CD4-positive, CD25-positive, alpha-beta regulatory T cell (primary cell): ENCODE data around the gene NARS2. TPM values are rescaled to one million over a fixed set of nuclear protein-coding genes. Genes with fewer than 3 reads are reported as not detected.
A peak's percentile ranks its signal among the peaks of the same experiment; 100 is the strongest.

Experiments used
- ATAC-seq, 2 donors: fragments of 150-1000 bp; cut with Tn5 transposase; one replicate each; pipeline ENCODE4 v1.10.0; 2021; ENCODE audit warnings: low read depth in 2 of 2, moderate number of reproducible peaks in 2 of 2, moderate library complexity in 1 of 2
- DNase-seq, 3 donors: peaks; one replicate each; pipeline versions ENCODE4 v3.0.0 to v3.0.0-alpha.2; 2012 to 2022; ENCODE audit warnings: mixed read lengths in 1 of 3
- H3K27ac ChIP-seq: one replicate; pipeline ENCODE4 v1.7.0; 2013; ENCODE audit warnings: mild to moderate bottlenecking, low read length; ENCODE audit not compliant: insufficient read depth, poor library complexity, severe bottlenecking
- H3K27me3 ChIP-seq: one replicate; pipeline ENCODE4 v1.7.0; 2013; ENCODE audit warnings: low read length; ENCODE audit not compliant: control insufficient read depth, insufficient read depth
- H3K36me3 ChIP-seq: one replicate; pipeline ENCODE4 v1.7.0; 2013; ENCODE audit warnings: mild to moderate bottlenecking, low read length, moderate library complexity; ENCODE audit not compliant: control insufficient read depth, insufficient read depth
- H3K4me1 ChIP-seq: 2 replicates; pipeline ENCODE4 v1.7.0; 2013; ENCODE audit warnings: mild to moderate bottlenecking, low read length; ENCODE audit not compliant: insufficient read depth, control insufficient read depth, poor library complexity, severe bottlenecking
- H3K4me3 ChIP-seq: one replicate; pipeline ENCODE4 v1.7.0; 2013; ENCODE audit warnings: low read depth, mild to moderate bottlenecking, low read length, moderate library complexity
- H3K9me3 ChIP-seq, 2 experiments: 1 replicate in 1 of 2; 2 replicates in 1 of 2; pipeline ENCODE4 v1.7.0; 2013; ENCODE audit warnings: low read length in 2 of 2, mild to moderate bottlenecking in 1 of 2, moderate library complexity in 1 of 2; ENCODE audit not compliant: control insufficient read depth in 2 of 2
- H3K27ac Mint-ChIP-seq, 3 donors: one replicate each; pipeline ENCODE4 v1.8.0; 2020 to 2022; ENCODE audit warnings: mild to moderate bottlenecking in 3 of 3, mixed read lengths in 3 of 3, moderate library complexity in 2 of 3
- H3K27me3 Mint-ChIP-seq: one replicate; pipeline ENCODE4 v1.8.0; 2022; ENCODE audit warnings: mild to moderate bottlenecking, mixed read lengths
- H3K36me3 Mint-ChIP-seq: one replicate; pipeline ENCODE4 v1.8.0; 2020; ENCODE audit warnings: mixed read lengths
- H3K4me1 Mint-ChIP-seq, 4 donors: one replicate each; pipeline ENCODE4 v1.8.0; 2020 to 2022; ENCODE audit warnings: mixed read lengths in 4 of 4, mild to moderate bottlenecking in 1 of 4
- H3K4me3 Mint-ChIP-seq, 4 donors: one replicate each; pipeline ENCODE4 v1.8.0; 2020 to 2022; ENCODE audit warnings: mild to moderate bottlenecking in 4 of 4, mixed read lengths in 4 of 4, moderate library complexity in 3 of 4
- H3K9me3 Mint-ChIP-seq, 7 donors: one replicate each; pipeline ENCODE4 v1.8.0; 2020 to 2022; ENCODE audit warnings: mixed read lengths in 7 of 7, mild to moderate bottlenecking in 3 of 7, moderate library complexity in 2 of 7
- polyA plus RNA-seq, 4 donors: library from polyadenylated mRNA; unstranded; fragments of 300-500 nt; fragmentation: Illumina TruSeq; gene quantifications; one replicate each; pipeline ENCODE4 v1.2.3, GENCODE V29; 2021
- total RNA-seq: library from RNA; stranded (reverse); gene quantifications from one replicate; pipeline ENCODE4 v1.2.3, GENCODE V29; 2022

NARS2 gene
- total and polyA plus RNA-seq, 5 donors from 2014 or later: 9.3 to 22.9 (median 11.1) TPM

- Mint-ChIP-seq H3K36me3 (peaks cover 36% of the 10 kb centered on the region), H3K4me3 (no peak overlapping the region), H3K4me1 (peaks cover 19 to 26% (median 23%) of the 10 kb centered on the region in 4 donors), H3K27me3 (no peaks in the 10 kb centered on the region), H3K27ac (peak overlapping the region in 1 of 3 donors; percentile 8), H3K9me3 (peaks cover 0 to 2% (median 0%) of the 10 kb centered on the region in 7 donors)
- H3K27ac ChIP-seq: no peak overlapping the region
- H3K27me3 ChIP-seq: no peaks in the 10 kb centered on the region
- H3K4me3 ChIP-seq: no peak overlapping the region
- DNase-seq: no peak
- H3K4me1 ChIP-seq: peaks cover 10% of the 10 kb centered on the region
- H3K36me3 ChIP-seq: peaks cover 7% of the 10 kb centered on the region
- no peaks in the 10 kb centered on the region for H3K9me3 ChIP-seq
- no peak for ATAC-seq
These were observed 34.4 kb downstream of the NARS2 start for GRCh38 chr11:78540256-78540655.

GRCh38 chr11:78539506-78539905 is 35.2 kb downstream of the NARS2 start:
- Histone ChIP-seq H3K4me1 (peaks cover 10% of the 10 kb centered on the region), H3K4me3 (no peak overlapping the region), H3K36me3 (peaks cover 7% of the 10 kb centered on the region), H3K9me3 (no peaks in the 10 kb centered on the region), H3K27me3 (no peaks in the 10 kb centered on the region), H3K27ac (no peak overlapping the region)
- H3K36me3 Mint-ChIP-seq: peaks cover 36% of the 10 kb centered on the region
- no peak for ATAC-seq
- no peak for DNase-seq
- peaks cover 19 to 30% (median 23%) of the 10 kb centered on the region in 4 donors for H3K4me1 Mint-ChIP-seq
- no peak overlapping the region for H3K4me3 Mint-ChIP-seq
- H3K27me3 Mint-ChIP-seq: no peaks in the 10 kb centered on the region
- peak overlapping the region in 1 of 3 donors; percentile 6 for H3K27ac Mint-ChIP-seq
- H3K9me3 Mint-ChIP-seq: peaks cover 0 to 2% (median 0%) of the 10 kb centered on the region in 7 donors

- DNase-seq: no peak
- H3K27me3 ChIP-seq: no peaks in the 10 kb centered on the region
- H3K27ac ChIP-seq: no peak overlapping the region
- no peak overlapping the region for H3K27ac Mint-ChIP-seq
- peaks cover 7% of the 10 kb centered on the region for H3K36me3 ChIP-seq
- ATAC-seq: no peak
- no peak overlapping the region for H3K4me3 ChIP-seq
- H3K9me3 Mint-ChIP-seq: peaks cover 0 to 2% (median 0%) of the 10 kb centered on the region in 7 donors
- no peak overlapping the region for H3K4me3 Mint-ChIP-seq
- no peaks in the 10 kb centered on the region for H3K27me3 Mint-ChIP-seq
- no peaks in the 10 kb centered on the region for H3K9me3 ChIP-seq
- peaks cover 3% of the 10 kb centered on the region for H3K4me1 ChIP-seq
- H3K4me1 Mint-ChIP-seq: peaks cover 8 to 26% (median 13%) of the 10 kb centered on the region in 4 donors
- peaks cover 32% of the 10 kb centered on the region for H3K36me3 Mint-ChIP-seq
These were observed 37.7 kb downstream of the NARS2 start for GRCh38 chr11:78536933-78537332.

DNA sequence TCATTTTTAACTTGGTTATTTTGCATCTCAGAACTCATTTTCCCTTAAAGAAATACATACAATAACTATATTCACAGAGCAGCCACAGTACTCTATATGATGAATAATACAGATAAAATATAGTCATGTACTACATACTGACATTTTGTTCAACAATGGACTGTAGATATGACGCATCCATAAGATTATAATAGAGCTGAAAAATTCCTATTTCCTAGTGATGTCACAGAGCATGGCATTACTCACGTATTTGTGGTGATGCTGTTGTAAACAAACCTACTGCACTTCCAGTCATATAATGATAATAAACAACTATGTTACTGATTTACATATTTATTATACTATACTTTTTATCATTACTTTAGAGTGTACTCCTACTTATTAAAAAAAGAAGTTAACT is 38.7 kb downstream of the NARS2 start:
- DNase-seq (no peak), ATAC-seq (no peak)
- H3K27me3 ChIP-seq: no peaks in the 10 kb centered on the region
- H3K4me1 Mint-ChIP-seq: peaks cover 0 to 20% (median 6%) of the 10 kb centered on the region in 4 donors
- H3K27ac Mint-ChIP-seq: no peak overlapping the region
- peaks cover 26% of the 10 kb centered on the region for H3K36me3 Mint-ChIP-seq
- H3K4me3 Mint-ChIP-seq: no peak overlapping the region
- H3K9me3 Mint-ChIP-seq: peaks cover 0 to 2% (median 0%) of the 10 kb centered on the region in 7 donors
- H3K36me3 ChIP-seq: peaks cover 5% of the 10 kb centered on the region
- H3K9me3 ChIP-seq: no peaks in the 10 kb centered on the region
- H3K27ac ChIP-seq: no peak overlapping the region
- no peak overlapping the region for H3K4me3 ChIP-seq
- no peaks in the 10 kb centered on the region for H3K4me1 ChIP-seq
- H3K27me3 Mint-ChIP-seq: no peaks in the 10 kb centered on the region

DNA sequence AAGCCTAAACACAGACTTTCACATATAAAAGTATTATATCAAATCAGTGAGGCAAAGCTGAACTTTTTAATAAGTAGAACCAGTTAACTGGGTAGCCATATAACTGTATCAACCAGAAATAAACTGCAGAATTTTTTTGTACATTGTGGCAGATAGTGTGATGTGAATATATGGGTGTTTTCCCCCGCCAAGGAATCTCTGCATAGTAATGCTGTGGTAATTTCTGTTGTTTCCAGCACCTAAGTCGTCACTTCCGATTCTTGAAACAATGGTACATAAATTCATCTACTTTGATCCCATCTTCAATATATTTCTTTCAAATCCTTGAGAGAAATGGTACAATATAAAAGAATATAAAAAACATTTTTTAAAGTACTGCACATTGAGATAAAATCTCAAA is 39.6 kb downstream of the NARS2 start:
- no peaks in the 10 kb centered on the region for H3K4me1 ChIP-seq
- no peak overlapping the region for H3K4me3 ChIP-seq
- no peak overlapping the region for H3K4me3 Mint-ChIP-seq
- DNase-seq (peak in 1 of 3 donors; percentile 8), ATAC-seq (no peak)
- H3K27me3 Mint-ChIP-seq: no peaks in the 10 kb centered on the region
- peaks cover 0 to 2% (median 0%) of the 10 kb centered on the region in 7 donors for H3K9me3 Mint-ChIP-seq
- peaks cover 26% of the 10 kb centered on the region for H3K36me3 Mint-ChIP-seq
- H3K36me3 ChIP-seq: peaks cover 4% of the 10 kb centered on the region
- H3K27ac Mint-ChIP-seq: no peak overlapping the region
- no peaks in the 10 kb centered on the region for H3K9me3 ChIP-seq
- no peak overlapping the region for H3K27ac ChIP-seq
- no peaks in the 10 kb centered on the region for H3K27me3 ChIP-seq
- H3K4me1 Mint-ChIP-seq: peaks cover 0 to 20% (median 6%) of the 10 kb centered on the region in 4 donors

- DNase-seq: no peak
These were observed 41.3 kb downstream of the NARS2 start for GRCh38 chr11:78533399-78533798.

GRCh38 chr11:78532991-78533390 is 41.7 kb downstream of the NARS2 start:
- Mint-ChIP-seq H3K9me3 (no peaks in the 10 kb centered on the region), H3K4me3 (no peak overlapping the region), H3K4me1 (peaks cover 0 to 16% (median 6%) of the 10 kb centered on the region in 4 donors), H3K27ac (peak overlapping the region in 1 of 3 donors; percentile 3), H3K36me3 (peaks cover 13% of the 10 kb centered on the region), H3K27me3 (no peaks in the 10 kb centered on the region)
- DNase-seq (no peak), ATAC-seq (no peak)
- H3K27me3 ChIP-seq: no peaks in the 10 kb centered on the region
- H3K36me3 ChIP-seq: peaks cover 4% of the 10 kb centered on the region
- no peaks in the 10 kb centered on the region for H3K4me1 ChIP-seq
- H3K9me3 ChIP-seq: no peaks in the 10 kb centered on the region
- no peak overlapping the region for H3K27ac ChIP-seq
- H3K4me3 ChIP-seq: no peak overlapping the region

More at GRCh38 chr11:78533399-78533798, 41.3 kb downstream of the NARS2 start:
- H3K27me3 Mint-ChIP-seq: no peaks in the 10 kb centered on the region
- Histone ChIP-seq H3K27ac (no peak overlapping the region), H3K36me3 (peaks cover 4% of the 10 kb centered on the region), H3K4me3 (no peak overlapping the region), H3K4me1 (no peaks in the 10 kb centered on the region), H3K27me3 (no peaks in the 10 kb centered on the region), H3K9me3 (no peaks in the 10 kb centered on the region)
- ATAC-seq: no peak
- peaks cover 0 to 18% (median 6%) of the 10 kb centered on the region in 4 donors for H3K4me1 Mint-ChIP-seq
- H3K4me3 Mint-ChIP-seq: no peak overlapping the region
- peak overlapping the region in 1 of 3 donors; percentile 3 for H3K27ac Mint-ChIP-seq
- H3K9me3 Mint-ChIP-seq: peaks cover 0 to under 1% (median 0%) of the 10 kb centered on the region in 7 donors
- peaks cover 17% of the 10 kb centered on the region for H3K36me3 Mint-ChIP-seq

DNA sequence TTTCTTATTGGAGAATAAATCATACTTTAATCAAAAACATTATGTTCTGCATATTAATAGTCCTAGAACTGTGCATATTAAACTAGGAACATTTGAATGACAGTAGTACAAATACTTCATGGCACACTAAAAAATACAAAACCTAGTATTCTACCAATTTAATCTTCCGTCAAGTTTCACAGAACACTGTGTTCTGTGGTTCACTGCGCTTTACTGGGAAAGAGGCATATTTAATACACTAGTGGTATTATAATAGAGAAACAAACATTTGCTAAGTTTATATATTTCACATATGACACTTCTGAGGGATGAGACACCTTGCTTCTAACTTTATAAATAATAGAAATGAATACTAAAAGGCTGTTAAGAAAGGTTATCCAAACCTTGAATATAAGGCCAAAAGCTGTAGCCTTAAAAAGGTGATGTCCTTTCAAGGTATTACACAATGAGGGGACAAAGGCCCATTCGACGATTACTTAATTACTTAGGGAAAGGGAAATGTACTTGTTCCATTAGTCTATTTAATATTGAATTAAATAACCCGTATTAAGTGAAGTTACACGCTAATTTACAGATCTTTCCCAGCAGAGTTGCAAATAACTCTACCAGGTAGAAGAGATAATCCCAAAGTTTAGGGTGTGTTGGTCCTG is 48.0 kb downstream of the NARS2 start:
- H3K27me3 ChIP-seq: no peaks in the 10 kb centered on the region
- Mint-ChIP-seq H3K36me3 (peaks cover 20% of the 10 kb centered on the region), H3K27ac (no peak overlapping the region), H3K4me3 (no peak overlapping the region), H3K27me3 (no peaks in the 10 kb centered on the region), H3K4me1 (peaks cover 0 to 4% (median 2%) of the 10 kb centered on the region in 4 donors), H3K9me3 (no peaks in the 10 kb centered on the region)
- H3K4me1 ChIP-seq: no peaks in the 10 kb centered on the region
- H3K9me3 ChIP-seq: no peaks in the 10 kb centered on the region
- no peak overlapping the region for H3K4me3 ChIP-seq
- peaks cover 3% of the 10 kb centered on the region for H3K36me3 ChIP-seq
- no peak overlapping the region for H3K27ac ChIP-seq
- DNase-seq: no peak
- no peak for ATAC-seq
